AG04449 (cell line): ENCODE data around the gene METTL21C.

Experiments used
- CTCF ChIA-PET: fragments of 350-600 bp; formaldehyde crosslinking; extraction: SDS; loops from one replicate; lab custom pipeline; 2021; ENCODE audit warnings: antibody characterized with exemption; lab: Yijun Ruan, JAX
- POLR2A ChIA-PET: fragments of 400-600, 350-600 bp; formaldehyde crosslinking; extraction: SDS; loops from one replicate; lab custom pipeline; 2020; ENCODE audit warnings: antibody characterized with exemption, inconsistent platforms; lab: Yijun Ruan, JAX
- DNase-seq: peaks from one replicate; pipeline ENCODE4 v3.0.0-alpha.2; 2010; ENCODE audit warnings: low read depth, low spot score
- H3K4me3 ChIP-seq: 2 replicates; pipeline ENCODE4 v1.5.1; 2011; ENCODE audit warnings: low read depth, mild to moderate bottlenecking, control low read depth, low read length
- CTCF ChIP-seq: IDR thresholded peaks from one replicate; pipeline ENCODE4 v1.5.1; 2011; ENCODE audit warnings: mild to moderate bottlenecking, moderate library complexity, low read length, control low read depth, inconsistent platforms; ENCODE audit not compliant: insufficient read depth; ENCODE audit errors: missing control alignments

Gene METTL21C

DNA sequence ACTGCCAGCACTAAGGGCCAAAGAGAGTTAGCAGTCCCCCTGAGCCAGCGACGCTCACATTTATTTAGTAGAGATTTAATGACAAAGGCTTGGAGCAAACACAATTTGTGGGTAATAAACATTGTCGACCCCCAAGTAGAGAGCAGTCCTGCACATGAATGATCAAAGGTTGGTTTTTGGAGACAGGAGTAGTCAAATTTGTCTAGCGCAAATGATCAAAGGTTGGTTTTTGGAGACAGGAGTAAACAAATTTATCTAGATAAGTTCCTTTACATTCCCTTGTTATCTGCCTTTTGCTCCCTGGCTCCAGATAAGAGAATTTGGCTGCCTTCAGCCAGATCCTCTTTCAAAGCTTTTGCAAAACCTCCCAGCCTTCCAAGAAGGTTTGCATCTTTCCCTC is 26.9 kb downstream of the METTL21C start:
- ChIA-PET CTCF (no interaction called here), POLR2A (no interaction called here)
- H3K4me3 ChIP-seq: no peak overlapping the region
- TF ChIP-seq CTCF: no peak
- DNase-seq: no peak

DNA sequence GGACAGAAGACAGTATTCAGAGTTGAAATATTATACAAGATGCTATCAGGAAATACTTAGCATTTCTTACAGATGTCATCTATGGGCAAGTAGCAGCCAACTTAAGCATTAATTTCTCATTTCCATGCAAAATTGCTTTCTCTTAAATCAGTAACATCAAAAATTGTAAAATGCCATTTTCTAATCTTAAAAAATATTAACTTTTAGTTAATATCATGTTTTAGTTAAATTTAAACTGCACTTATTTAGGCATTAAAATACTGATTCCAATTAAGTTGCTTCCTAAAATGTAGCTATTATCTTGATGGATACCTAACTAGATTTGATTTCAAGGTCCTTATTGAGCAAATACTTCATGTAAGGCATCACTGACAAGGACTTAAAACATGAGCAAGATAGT is 27.8 kb downstream of the METTL21C start:
- no peak for TF ChIP-seq CTCF
- DNase-seq: no peak
- ChIA-PET POLR2A (no interaction called here), CTCF (no interaction called here)
- H3K4me3 ChIP-seq: no peak overlapping the region

DNA sequence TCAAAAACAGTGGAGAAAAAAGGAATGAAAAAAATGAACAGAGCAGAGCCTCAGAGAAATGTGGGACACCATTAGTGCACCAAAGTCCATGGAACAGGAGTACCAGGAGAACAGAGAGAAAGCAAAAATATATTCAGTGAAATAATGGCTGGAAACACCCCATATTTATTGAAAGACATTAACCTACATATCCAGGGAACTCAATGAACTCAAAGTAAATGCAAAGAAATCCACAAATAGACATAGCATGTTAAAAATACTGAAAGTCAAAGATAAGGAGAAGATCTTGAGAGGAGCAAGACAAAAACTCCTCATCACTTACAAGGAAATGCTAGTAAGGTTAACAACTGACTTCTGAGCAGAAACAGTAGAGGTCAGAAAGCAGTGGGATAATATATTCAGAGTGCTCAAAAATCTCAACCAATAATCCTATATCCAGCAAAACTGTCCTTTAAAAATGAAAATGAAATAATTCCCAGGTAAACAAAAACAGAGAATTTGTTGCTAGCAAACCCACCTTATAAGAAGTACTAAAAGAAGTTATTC is 35.6 kb downstream of the METTL21C start:
- no peak for TF ChIP-seq CTCF
- ChIA-PET POLR2A (no interaction called here), CTCF (interaction anchor here (1.0 kb wide), 1 partner anchor 68 kb away, joined by 3 read pairs; no protein-coding TSS in a partner anchor)
- H3K4me3 ChIP-seq: no peak overlapping the region
- no peak for DNase-seq

GRCh38 chr13:102658660-102659059 is 36.2 kb downstream of the METTL21C start:
- no peak for TF ChIP-seq CTCF
- no peak overlapping the region for H3K4me3 ChIP-seq
- ChIA-PET POLR2A (no interaction called here), CTCF (interaction anchor here (1.0 kb wide), 1 partner anchor 67 kb away, joined by 3 read pairs; no protein-coding TSS in a partner anchor)
- DNase-seq: no peak

DNA sequence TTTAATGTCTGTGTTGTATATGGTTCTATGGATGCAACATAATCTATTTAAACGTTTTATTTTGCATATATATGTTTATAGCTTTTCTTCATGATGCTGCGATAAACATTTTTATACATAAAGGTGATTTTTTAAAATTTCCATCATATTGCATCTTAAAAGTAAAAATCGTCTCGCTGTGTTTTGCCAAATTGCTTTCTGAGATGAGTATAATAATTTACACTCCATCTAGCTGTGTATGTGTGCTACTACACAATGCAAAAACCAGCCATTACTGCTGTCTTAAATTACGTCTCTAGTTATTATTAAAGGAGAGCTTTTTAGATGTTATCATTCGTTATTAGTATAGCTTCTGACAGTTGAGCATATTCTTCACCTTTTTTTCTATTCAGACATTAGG is 37.2 kb downstream of the METTL21C start:
- no peak overlapping the region for H3K4me3 ChIP-seq
- ChIA-PET CTCF (interaction anchor here (0.7 to 2.2 kb wide), 3 partner anchors 9 to 28 kb away, joined by 3 to 5 read pairs (median 3); no protein-coding TSS in a partner anchor), POLR2A (no interaction called here)
- TF ChIP-seq CTCF: no peak
- no peak for DNase-seq

DNA sequence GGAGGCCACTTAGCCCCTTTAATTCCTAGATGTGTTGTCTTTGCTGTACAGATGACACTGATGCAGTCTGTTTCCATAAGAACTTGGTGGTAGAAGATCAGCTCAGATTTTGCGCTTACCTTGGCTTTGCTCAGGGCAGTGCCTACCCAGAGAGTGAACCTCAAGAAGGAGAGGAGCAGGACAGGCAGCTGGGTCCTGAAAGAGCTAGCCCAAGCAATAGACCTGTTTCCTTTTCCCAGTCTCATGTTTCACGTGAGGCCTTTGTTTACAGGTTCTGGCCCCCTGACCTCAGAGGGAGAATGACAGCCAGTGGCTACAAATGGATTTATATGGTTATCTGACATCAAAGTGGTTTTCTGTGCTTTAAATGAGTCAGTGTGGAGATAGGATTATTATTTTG is 40.1 kb downstream of the METTL21C start:
- no peak for DNase-seq
- no peak overlapping the region for H3K4me3 ChIP-seq
- CTCF ChIA-PET: no interaction called here
- TF ChIP-seq CTCF: no peak
- POLR2A ChIA-PET: no interaction called here
